Neural cell (in vitro differentiated cells): ENCODE data around the gene TELO2. TPM values are rescaled to one million over a fixed set of nuclear protein-coding genes. Genes with fewer than 3 reads are reported as not detected.

Experiments
- H2AFZ ChIP-seq: fragments of 200-600, 300-800 bp; sonication (generic), shearing (Covaris generic); 2 replicates; pipeline ENCODE4 v1.6.0; 2014; ENCODE audit warnings: low read depth, mild to moderate bottlenecking, antibody characterized with exemption, low read length, moderate library complexity
- H3F3A ChIP-seq: fragments of 200-600 bp; shearing (Covaris generic); 2 replicates; pipeline ENCODE4 v1.6.1; 2016; ENCODE audit warnings: mild to moderate bottlenecking, moderate library complexity, mixed read lengths, antibody characterized with exemption, low read length; ENCODE audit not compliant: insufficient read depth, poor library complexity, severe bottlenecking
- H3K27ac ChIP-seq: fragments of 200-600, 300-800 bp; sonication (generic), shearing (Covaris generic); 2 replicates; pipeline ENCODE4 v1.5.1; 2014; ENCODE audit warnings: mild to moderate bottlenecking, low read length, moderate library complexity
- H3K27me3 ChIP-seq: fragments of 300-800, 200-600 bp; sonication (generic), shearing (Covaris generic); 2 replicates; pipeline ENCODE4 v1.6.0; 2014; ENCODE audit warnings: mild to moderate bottlenecking, low read depth, low read length, moderate library complexity; ENCODE audit not compliant: insufficient read depth
- H3K36me3 ChIP-seq: fragments of 300-800, 200-600 bp; sonication (generic), shearing (Covaris generic); 2 replicates; pipeline ENCODE4 v1.5.1; 2014; ENCODE audit warnings: mild to moderate bottlenecking, antibody characterized with exemption, low read length, moderate library complexity; ENCODE audit not compliant: insufficient read depth
- H3K4me2 ChIP-seq: fragments of 300-800, 200-600 bp; sonication (generic), shearing (Covaris generic); 2 replicates; pipeline ENCODE4 v1.6.0; 2014; ENCODE audit warnings: mild to moderate bottlenecking, low read length
- H3K4me3 ChIP-seq: fragments of 300-800, 200-600 bp; sonication (generic), shearing (Covaris generic); 2 replicates; pipeline ENCODE4 v1.5.1; 2014; ENCODE audit warnings: mild to moderate bottlenecking, low read length, moderate library complexity
- H3K79me2 ChIP-seq: fragments of 200-600 bp; shearing (Covaris generic); replicated peaks from 2 replicates; pipeline ENCODE4 v1.6.0; 2014; ENCODE audit warnings: mild to moderate bottlenecking, low read length, moderate library complexity; ENCODE audit not compliant: insufficient read depth
- H3K9ac ChIP-seq: fragments of 300-800, 200-600 bp; sonication (generic), shearing (Covaris generic); 2 replicates; pipeline ENCODE4 v1.6.1; 2016; ENCODE audit warnings: mild to moderate bottlenecking, low read length, mixed read lengths
- H3K9me2 ChIP-seq: fragments of 200-600 bp; shearing (Covaris generic); 2 replicates; pipeline ENCODE4 v1.6.1; 2016; ENCODE audit warnings: mild to moderate bottlenecking, low read length, mixed read lengths; ENCODE audit not compliant: insufficient read depth
- H3K9me3 ChIP-seq: fragments of 200-600, 300-800 bp; sonication (generic), shearing (Covaris generic); 2 replicates; pipeline ENCODE4 v1.6.1; 2016; ENCODE audit warnings: mild to moderate bottlenecking, mixed run types, low read length, moderate library complexity, mixed read lengths
- H4K20me1 ChIP-seq: fragments of 200-600 bp; shearing (Covaris generic); 2 replicates; pipeline ENCODE4 v1.6.1; 2016; ENCODE audit warnings: mild to moderate bottlenecking, mixed run types; ENCODE audit not compliant: insufficient read depth
- EP300 ChIP-seq: fragments of 450-650 bp; conservative IDR thresholded peaks from 2 replicates; pipeline ENCODE4 v1.6.1; 2014; ENCODE audit warnings: antibody characterized with exemption, mild to moderate bottlenecking, moderate library complexity; ENCODE audit not compliant: poor library complexity, severe bottlenecking
- EZH2 ChIP-seq: fragments of 200-600, 300-800 bp; shearing (Covaris generic), sonication (generic); IDR thresholded peaks from 2 replicates; pipeline ENCODE4 v1.6.1; 2014; ENCODE audit warnings: antibody characterized with exemption, low read length, borderline replicate concordance, mild to moderate bottlenecking; ENCODE audit not compliant: insufficient read depth, poor library complexity, severe bottlenecking
- MXI1 ChIP-seq: fragments of 450-650 bp; conservative IDR thresholded peaks from 2 replicates; pipeline ENCODE4 v1.6.1; 2014; ENCODE audit warnings: antibody characterized with exemption, mild to moderate bottlenecking; ENCODE audit not compliant: poor library complexity, severe bottlenecking
- POLR2AphosphoS5 ChIP-seq: IDR thresholded peaks from 2 replicates; pipeline ENCODE4 v1.6.1; 2012
- RAD21 ChIP-seq: fragments of 450-650 bp; conservative IDR thresholded peaks from 2 replicates; pipeline ENCODE4 v1.6.1; 2014; ENCODE audit warnings: antibody characterized with exemption, mild to moderate bottlenecking, moderate library complexity
- SMC3 ChIP-seq: fragments of 450-650 bp; conservative IDR thresholded peaks from 2 replicates; pipeline ENCODE4 v1.6.1; 2014; ENCODE audit warnings: antibody characterized with exemption, mild to moderate bottlenecking, moderate library complexity; ENCODE audit not compliant: poor library complexity
- TAF1 ChIP-seq: IDR thresholded peaks from 2 replicates; pipeline ENCODE4 v1.6.1; 2012; ENCODE audit warnings: low read depth
- polyA plus RNA-seq: library from polyadenylated mRNA; depleted of rRNA; stranded (reverse); fragments of >200 nt; gene quantifications from 2 replicates; pipeline ENCODE4 v1.2.3, GENCODE V29; 2014
- TF ChIP-seq, protein P1 (sequence below): fragments of 450-650 bp; IDR thresholded peaks from 2 replicates; pipeline ENCODE4 v1.5.1; 2014; ENCODE audit warnings: antibody characterized with exemption, mild to moderate bottlenecking, moderate library complexity; ENCODE audit not compliant: poor library complexity, severe bottlenecking
- TF ChIP-seq, protein P2 (sequence below): IDR thresholded peaks from 2 replicates; pipeline ENCODE4 v1.6.1; 2012; ENCODE audit warnings: borderline replicate concordance

Gene TELO2
- polyA plus RNA-seq, 1 donor from 2014 or later: 50.4 TPM

DNA sequence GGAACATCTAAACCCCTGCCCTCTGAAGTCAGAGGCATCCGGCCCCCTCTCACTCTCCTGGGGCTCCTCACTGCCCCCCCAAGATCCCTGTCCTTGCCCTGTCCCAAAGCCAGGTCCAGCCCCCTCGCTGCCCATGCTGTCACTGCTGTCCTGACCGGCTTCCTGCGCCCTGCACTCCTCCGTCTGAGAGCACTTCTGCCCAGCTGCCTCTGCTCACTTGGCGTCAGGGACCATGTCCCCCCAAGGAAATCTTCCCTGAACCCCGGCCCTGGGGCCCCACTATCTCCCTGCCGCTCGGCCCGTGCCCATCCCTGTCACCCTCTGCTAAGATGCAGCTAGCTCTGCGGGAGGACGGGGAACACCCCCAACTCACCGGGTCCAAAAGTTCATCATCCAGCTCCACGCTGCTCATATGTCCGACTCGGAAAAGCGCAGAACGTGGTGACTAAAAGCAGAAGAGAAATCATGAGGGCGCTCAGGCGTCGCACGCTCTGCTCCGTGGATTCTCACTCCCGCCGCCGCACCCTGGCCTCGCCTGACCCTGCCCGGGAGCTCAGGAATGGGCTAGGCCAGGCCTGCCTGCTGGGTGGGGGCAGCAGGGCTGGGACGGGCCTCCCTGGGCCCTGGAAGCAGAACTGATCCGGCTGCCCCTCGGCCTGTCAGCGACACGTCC, 28.1 kb upstream of the TELO2 start:
- H3K4me2 ChIP-seq: no peak overlapping the region
- H3K27ac ChIP-seq: no peak overlapping the region
- H3K27me3 ChIP-seq: no peaks in the 10 kb centered on the region
- no peaks in the 10 kb centered on the region for H3K9me2 ChIP-seq
- H2AFZ ChIP-seq: no peak overlapping the region
- H3K36me3 ChIP-seq: no peaks in the 10 kb centered on the region
- TF ChIP-seq TAF1 (no peak), POLR2AphosphoS5 (no peak), EZH2 (no peak), RAD21 (no peak), EP300 (no peak), MXI1 (no peak), SMC3 (no peak)
- TF ChIP-seq, protein P1, sequence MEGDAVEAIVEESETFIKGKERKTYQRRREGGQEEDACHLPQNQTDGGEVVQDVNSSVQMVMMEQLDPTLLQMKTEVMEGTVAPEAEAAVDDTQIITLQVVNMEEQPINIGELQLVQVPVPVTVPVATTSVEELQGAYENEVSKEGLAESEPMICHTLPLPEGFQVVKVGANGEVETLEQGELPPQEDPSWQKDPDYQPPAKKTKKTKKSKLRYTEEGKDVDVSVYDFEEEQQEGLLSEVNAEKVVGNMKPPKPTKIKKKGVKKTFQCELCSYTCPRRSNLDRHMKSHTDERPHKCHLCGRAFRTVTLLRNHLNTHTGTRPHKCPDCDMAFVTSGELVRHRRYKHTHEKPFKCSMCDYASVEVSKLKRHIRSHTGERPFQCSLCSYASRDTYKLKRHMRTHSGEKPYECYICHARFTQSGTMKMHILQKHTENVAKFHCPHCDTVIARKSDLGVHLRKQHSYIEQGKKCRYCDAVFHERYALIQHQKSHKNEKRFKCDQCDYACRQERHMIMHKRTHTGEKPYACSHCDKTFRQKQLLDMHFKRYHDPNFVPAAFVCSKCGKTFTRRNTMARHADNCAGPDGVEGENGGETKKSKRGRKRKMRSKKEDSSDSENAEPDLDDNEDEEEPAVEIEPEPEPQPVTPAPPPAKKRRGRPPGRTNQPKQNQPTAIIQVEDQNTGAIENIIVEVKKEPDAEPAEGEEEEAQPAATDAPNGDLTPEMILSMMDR: no peak
- TF ChIP-seq, protein P2, sequence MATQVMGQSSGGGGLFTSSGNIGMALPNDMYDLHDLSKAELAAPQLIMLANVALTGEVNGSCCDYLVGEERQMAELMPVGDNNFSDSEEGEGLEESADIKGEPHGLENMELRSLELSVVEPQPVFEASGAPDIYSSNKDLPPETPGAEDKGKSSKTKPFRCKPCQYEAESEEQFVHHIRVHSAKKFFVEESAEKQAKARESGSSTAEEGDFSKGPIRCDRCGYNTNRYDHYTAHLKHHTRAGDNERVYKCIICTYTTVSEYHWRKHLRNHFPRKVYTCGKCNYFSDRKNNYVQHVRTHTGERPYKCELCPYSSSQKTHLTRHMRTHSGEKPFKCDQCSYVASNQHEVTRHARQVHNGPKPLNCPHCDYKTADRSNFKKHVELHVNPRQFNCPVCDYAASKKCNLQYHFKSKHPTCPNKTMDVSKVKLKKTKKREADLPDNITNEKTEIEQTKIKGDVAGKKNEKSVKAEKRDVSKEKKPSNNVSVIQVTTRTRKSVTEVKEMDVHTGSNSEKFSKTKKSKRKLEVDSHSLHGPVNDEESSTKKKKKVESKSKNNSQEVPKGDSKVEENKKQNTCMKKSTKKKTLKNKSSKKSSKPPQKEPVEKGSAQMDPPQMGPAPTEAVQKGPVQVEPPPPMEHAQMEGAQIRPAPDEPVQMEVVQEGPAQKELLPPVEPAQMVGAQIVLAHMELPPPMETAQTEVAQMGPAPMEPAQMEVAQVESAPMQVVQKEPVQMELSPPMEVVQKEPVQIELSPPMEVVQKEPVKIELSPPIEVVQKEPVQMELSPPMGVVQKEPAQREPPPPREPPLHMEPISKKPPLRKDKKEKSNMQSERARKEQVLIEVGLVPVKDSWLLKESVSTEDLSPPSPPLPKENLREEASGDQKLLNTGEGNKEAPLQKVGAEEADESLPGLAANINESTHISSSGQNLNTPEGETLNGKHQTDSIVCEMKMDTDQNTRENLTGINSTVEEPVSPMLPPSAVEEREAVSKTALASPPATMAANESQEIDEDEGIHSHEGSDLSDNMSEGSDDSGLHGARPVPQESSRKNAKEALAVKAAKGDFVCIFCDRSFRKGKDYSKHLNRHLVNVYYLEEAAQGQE: no peak
- no peaks in the 10 kb centered on the region for H3K79me2 ChIP-seq
- no peaks in the 10 kb centered on the region for H3K9me3 ChIP-seq
- no peaks in the 10 kb centered on the region for H3F3A ChIP-seq
- no peak overlapping the region for H3K4me3 ChIP-seq
- H3K9ac ChIP-seq: no peak overlapping the region
- no peaks in the 10 kb centered on the region for H4K20me1 ChIP-seq

DNA sequence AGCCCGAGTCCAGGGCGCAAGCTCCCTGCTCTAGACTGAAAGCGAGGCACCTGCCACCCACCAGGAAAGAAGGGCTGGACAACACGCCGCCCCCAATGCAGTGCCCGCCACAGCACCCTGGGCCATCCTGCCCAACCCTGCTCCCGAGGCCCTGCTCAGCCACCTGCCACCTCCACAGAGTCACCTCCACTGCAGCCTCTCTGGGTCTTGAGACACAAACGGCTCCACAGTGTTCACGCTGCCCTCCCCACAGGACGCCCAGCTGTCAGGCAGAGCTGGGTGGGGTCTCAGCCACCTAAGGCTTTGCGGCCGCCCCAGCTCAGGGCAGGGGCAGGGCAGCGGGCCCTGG, 27.6 kb upstream of the TELO2 start:
- Histone ChIP-seq H2AFZ (no peak overlapping the region), H3K4me3 (no peak overlapping the region), H3F3A (no peaks in the 10 kb centered on the region), H3K9ac (no peak overlapping the region), H3K27ac (no peak overlapping the region), H3K27me3 (no peaks in the 10 kb centered on the region), H3K9me2 (no peaks in the 10 kb centered on the region), H3K9me3 (no peaks in the 10 kb centered on the region), H3K4me2 (no peak overlapping the region), H4K20me1 (no peaks in the 10 kb centered on the region), H3K36me3 (no peaks in the 10 kb centered on the region), H3K79me2 (no peaks in the 10 kb centered on the region)
- TF ChIP-seq, protein P2: no peak
- TF ChIP-seq EZH2 (no peak), TAF1 (no peak), EP300 (no peak), MXI1 (no peak)
